ENCODE data around the gene HOPX.

- TF ChIP-seq CTCF (tag by site-specific recombination; IDR thresholded peaks at IDR 0.05) (no peak), ZBTB10 (tag by site-specific recombination; IDR thresholded peaks at IDR 0.05) (no peak), ZNF837 (tag by site-specific recombination; IDR thresholded peaks at IDR 0.05) (no peak), OSR2 (tag by site-specific recombination; IDR thresholded peaks at IDR 0.05) (no peak), ZNF148 (tag by site-specific recombination; IDR thresholded peaks at IDR 0.05; ENCODE audit: borderline replicate concordance) (no peak), ZFP41 (tag by site-specific recombination; IDR thresholded peaks at IDR 0.05; ENCODE audit: borderline replicate concordance) (no peak), ZNF274 (IDR thresholded peaks at IDR 0.05; ENCODE audit: low read length) (no peak), ZNF274 (tag by site-specific recombination; IDR thresholded peaks at IDR 0.05; ENCODE audit: borderline replicate concordance) (no peak), TRIM28 (IDR thresholded peaks at IDR 0.05; ENCODE audit: borderline replicate concordance, low read length) (no peak), ZNF501 (tag by site-specific recombination; IDR thresholded peaks at IDR 0.05) (no peak), ZNF510 (tag by site-specific recombination; IDR thresholded peaks at IDR 0.05; ENCODE audit: insufficient replicate concordance) (no peak), ZBTB7A (tag by site-specific recombination; IDR thresholded peaks at IDR 0.05; ENCODE audit: low read depth) (no peak), YY1 (tag by site-specific recombination; IDR thresholded peaks at IDR 0.05) (no peak), ZBTB26 (tag by site-specific recombination; optimal IDR thresholded peaks at IDR 0.05) (no peak)
Measured at GRCh38 chr4:56658528-56658927, 22.6 kb downstream of the HOPX start.
